Activated CD4-positive, alpha-beta T cell treated with anti-CD3 and anti-CD28 coated beads, Interleukin-2, amount 50 U/mL, for 16 hours (primary cell): ENCODE results near the gene CLDN9.
"Not testable (repeated sequence)": the region's sequence is repeated elsewhere in the genome, so short reads cannot be mapped to it uniquely, and the experiment has no call there.

Experiments
- DNase-seq: peaks from one replicate; pipeline ENCODE4 v3.0.0-alpha.2; 2020

CLDN9 gene

DNA sequence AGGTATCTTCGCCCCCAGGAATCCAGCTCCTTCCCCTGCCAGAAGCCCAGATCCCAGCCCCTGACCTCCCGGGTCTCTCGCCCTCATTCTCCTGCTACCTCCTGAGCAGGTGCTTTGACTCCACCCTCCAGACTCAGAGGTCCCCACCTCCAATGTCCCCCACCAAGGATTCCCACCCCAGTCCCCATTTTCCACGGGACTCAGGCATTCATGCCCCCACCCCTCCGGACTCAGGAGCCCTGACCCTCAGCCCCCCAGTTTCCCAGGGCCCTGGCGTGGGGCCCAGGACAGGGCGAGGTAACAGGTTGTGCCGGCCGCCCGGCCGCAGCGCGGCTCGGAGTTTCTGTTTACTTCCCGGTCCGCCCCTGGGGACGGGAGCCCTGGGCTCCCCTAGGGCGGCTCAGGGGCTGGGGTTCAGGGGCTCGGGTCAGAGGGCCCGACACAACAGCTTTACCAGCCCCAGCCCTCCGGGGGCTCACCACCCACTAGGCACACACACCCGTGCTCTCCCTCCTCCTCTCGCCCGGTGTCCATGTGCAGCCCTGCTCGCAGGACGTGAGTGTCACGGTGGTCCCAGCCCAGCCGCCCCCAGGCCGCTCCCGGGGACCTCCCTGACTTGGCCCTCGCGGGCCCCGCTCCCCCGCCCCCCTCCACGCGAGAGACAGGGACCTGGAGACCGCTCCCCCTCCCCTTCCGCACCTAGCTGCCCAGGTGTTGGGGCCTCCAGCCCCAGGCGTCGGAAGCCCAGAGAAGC, 23.4 kb downstream of the CLDN9 start:
- no peak for DNase-seq

DNA sequence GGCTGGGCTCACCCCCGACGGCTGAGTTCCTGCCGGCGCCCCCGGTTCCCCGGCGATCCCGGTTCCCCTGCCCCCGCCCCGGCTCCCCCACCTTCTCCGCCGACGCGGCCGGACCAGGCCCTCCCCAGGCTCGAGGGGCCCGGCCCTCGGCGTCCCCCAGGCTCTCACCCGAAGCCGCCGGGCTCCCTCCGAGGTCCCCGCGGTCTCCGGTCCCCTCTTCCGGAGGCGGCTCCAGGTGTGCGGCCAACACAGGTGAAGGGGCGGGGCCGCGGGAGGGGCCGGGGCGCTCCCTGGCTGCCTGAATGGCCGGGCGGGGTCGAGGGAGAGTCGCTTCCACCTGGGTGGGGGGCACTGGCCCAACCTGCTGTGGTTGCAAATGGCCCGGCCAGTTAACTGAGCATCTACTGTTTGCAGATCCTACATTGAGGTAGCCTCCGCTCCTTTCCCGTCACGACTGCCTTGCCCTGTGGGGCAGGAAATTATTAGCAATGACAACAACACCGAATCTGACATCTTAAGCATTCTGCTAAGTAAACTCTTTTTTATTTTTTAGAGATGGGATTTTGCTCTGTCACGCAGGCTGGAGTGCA, 24.1 kb downstream of the CLDN9 start, which contains the start of gene BICDL2:
BICDL2 (minus strand) TSS at position 219 of the 590 bp plus-strand sequence. CDS start 1,448 bp downstream, outside the sequence.
- no peak for DNase-seq

DNA sequence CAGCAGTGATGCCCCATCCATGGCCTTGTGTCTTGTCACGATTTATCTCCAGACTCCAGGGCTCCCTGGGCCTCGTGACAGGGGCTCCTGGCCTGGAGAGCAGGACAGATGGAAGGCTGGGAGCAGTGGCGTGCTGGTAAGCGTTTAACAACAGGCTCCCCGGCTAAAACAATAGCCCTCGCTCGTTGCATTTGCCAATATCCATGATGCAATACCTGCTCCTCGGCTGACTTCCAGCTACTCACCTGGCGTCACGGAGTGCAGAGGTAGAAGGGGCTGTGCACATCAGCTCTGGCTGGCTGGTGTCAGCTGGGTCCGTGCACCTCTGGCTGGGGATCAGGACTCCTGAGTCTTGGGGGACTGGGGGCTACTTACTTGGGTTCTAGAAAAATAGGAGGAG, 25.5 kb downstream of the CLDN9 start:
- DNase-seq, result no peak

DNA sequence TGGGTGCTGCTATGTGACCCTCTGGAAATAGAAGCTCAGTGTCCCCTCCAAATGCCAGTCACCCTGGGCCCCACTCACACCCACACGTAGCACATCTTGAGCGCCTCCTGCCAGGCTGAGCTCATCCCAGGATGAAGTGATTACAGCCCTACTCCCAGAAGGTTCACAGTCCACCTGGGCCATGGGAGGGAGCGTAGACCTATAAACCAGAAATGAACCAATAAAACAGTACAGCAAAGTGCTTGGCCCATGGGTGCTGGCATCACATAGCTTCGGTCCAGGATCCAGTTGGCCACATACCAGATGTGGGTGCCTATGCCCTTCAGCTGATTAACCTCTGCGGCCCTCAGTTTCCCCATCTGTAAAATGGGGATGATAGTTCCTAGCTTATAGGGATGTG, 26.2 kb downstream of the CLDN9 start:
- no peak for DNase-seq

DNA sequence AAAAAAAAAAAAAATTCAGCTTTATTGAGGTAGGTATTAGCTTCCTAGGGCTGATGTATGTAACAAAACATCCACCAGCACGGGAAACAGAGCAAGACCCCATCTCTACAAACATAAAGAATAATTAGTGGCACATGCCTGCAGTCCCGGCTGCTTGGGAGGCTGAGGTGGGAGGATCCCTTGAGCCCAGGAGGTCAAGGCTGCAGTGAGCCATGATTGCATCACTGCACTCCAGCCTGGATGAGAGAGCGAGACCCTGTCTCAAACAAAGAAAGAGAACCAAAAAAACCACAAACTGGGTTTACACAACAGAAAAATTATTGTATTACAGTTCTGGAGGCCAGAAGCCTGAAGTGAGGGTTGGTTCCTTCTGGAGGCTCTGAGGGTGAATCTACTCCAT, 29.7 kb downstream of the CLDN9 start:
- DNase-seq, result no peak

DNA sequence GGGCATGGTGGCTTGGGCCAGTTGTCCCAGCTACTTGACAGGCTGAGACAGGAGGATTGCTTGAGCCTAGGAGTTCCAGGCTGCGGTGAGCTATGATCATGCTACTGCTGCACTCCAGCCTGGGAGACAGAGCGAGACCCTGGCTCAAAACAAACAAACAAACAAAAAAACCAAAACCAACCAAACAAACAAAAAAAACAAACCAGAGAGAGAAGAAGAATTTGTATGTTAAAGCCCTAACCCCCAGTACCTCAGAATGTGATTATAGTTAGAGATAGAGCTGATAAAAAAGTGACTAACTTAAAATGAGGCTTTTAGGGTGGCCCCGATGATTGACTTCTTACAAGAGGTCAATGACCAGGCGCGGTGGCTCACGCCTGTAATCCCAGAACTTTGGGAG, 32.0 kb downstream of the CLDN9 start:
- DNase-seq, result no peak

DNA sequence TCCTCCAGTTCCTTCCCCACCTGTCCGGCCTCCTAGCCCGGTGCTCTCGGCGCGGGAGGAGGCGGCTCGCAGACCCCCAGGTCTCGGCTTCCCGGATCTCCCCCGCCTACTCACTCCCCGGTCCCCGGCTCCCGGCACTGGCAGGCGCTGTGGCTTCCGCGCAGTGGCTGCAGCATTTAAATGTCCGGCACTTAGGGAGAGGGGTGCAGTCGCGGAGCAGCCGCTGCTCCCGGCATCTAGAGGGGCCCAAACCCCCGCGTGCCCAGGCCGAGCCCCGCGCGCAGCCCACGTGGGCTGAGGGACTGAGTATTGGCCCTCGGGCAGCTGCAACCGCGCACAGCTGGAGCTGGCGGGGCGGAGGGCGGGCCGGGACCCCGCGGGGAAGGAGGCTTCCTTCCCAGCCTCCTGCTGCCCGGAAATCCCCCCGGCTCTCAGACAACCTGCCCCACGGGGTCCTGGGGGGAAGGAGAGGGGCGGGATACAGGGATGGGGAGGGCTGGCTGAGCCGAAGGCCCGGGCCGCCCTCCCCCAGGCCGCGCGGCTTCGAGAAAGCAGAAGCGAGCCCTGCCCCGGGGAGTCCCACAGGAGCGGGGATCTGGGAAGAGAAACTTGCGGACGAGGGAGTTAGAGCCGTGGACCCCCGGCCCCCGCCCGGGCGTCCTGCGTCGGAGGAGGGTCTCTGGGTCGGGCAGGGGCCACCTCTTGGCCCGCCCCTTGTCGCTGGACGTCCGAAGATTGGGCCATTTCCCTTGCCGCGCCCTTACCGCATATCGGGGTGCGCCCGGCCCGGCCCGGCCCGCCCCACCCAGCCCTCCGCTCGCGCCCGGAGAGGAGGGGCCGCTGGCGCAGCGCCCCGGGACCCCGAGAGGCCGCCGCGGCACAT, 33.3 kb downstream of the CLDN9 start, which contains the start of gene MMP25:
MMP25 (plus strand) TSS at position 804 of the 883 bp plus-strand sequence. CDS start 357 bp downstream, outside the sequence.
- no peak for DNase-seq

DNA sequence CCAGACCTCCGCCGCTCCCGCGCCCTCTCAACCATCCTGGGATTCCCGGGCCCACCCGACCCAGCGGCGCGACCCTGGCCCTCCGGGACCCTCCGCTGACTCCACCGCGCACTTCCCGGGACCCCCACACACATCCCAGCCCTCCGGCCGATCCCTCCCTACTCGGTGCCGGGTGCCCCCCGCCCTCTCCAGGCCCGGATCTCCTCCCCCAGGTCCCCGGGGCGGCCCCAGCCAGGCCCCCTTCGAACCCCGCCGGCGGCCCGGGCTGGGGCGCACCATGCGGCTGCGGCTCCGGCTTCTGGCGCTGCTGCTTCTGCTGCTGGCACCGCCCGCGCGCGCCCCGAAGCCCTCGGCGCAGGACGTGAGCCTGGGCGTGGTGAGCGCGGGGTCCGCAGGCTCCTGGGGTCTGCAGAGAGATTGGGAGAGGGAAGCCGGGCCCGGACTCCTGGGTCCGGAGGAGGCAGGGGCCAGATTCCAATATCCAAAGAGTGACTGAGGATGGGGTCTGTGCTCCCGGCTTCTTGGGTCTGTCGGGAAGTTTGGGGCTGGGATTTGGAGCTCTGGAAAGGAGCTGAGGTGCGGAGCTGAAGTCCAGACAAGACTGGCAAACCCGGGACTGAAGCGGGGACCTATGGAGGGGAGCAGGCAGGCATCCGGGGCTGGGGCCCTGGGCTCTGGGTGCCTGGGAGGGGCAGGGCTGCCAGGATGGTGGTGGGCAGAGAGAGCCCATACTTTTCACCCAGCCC, 34.1 kb downstream of the CLDN9 start:
- DNase-seq, result no peak

DNA sequence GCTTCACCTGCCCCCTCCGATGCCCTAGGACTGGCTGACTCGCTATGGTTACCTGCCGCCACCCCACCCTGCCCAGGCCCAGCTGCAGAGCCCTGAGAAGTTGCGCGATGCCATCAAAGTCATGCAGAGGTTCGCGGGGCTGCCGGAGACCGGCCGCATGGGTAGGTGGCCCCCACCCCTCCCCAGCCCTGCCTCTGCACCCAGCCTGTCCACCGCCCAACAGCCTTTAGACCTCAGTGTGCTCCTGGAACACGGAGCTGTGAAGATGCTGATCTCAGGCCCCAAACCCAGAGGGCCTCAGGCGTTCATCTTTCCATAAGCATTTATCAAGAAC, 34.6 kb downstream of the CLDN9 start:
- DNase-seq, result no peak

DNA sequence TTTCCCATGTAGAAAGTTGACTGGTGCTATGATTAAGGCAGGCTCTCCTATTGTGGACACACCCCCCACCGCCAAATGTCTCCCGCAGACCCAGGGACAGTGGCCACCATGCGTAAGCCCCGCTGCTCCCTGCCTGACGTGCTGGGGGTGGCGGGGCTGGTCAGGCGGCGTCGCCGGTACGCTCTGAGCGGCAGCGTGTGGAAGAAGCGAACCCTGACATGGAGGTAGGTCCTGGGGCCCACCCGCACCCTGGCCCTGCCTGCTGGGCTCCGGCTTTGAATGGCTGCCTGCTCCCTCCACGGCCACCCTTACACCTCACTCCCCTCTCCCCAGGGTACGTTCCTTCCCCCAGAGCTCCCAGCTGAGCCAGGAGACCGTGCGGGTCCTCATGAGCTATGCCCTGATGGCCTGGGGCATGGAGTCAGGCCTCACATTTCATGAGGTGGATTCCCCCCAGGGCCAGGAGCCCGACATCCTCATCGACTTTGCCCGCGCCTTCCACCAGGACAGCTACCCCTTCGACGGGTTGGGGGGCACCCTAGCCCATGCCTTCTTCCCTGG, 37.3 kb downstream of the CLDN9 start:
- no peak for DNase-seq

DNA sequence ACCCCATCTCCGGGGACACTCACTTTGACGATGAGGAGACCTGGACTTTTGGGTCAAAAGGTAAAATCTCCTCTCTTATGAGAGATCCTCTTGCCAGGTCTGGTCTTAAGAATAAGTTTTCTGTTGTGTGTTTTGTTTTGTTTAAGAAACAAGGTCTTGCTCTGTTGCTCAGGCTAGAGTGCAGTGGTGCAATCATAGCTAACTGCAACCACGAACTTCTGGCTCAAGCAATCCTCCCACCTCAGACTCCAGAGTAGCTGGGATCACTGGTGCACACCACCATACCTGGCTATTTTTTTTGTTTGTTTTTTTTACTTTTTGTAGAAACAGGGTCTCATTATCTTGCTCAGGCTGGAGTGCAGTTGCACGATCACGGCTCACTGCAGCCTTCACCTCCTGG, 37.8 kb downstream of the CLDN9 start:
- no peak for DNase-seq

DNA sequence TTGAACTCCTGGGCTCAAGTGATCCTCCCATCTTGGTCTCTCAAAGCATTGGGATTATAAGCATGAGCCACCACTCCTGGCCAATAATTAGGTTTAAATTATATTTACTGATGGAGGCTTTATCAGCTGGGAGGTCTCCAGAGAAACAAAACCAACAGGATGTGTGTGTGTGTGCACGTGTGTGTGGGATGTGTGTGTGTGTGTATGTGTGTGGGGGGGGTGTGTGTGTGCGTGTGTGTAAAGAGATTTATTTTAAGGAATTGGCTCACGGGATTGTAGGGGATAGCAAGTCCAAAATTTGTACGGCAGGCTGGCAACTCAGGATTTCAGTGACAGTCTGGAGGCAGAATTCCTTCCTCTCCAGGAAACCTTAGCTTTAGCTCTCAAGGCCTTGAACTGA, 38.3 kb downstream of the CLDN9 start:
- DNase-seq, result no peak

DNA sequence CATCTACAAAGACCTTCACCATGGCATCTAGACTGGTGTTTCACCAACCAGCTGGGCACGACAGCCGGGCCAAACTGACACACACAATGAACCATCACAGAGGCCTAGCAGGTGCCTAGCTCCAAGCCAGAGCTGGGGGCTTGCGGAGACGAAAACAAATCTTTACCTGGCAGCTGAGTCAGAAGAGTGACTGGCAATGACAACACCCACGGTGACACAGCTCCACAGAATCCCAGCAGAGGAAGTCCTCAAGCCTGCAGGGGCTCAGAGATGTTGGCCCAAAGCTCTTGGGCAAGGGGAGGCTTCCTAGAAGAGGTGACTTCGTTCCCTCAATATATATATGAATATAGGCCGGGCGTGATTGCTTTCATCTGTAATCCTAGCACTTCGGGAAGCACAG, 38.8 kb downstream of the CLDN9 start:
- DNase-seq, result no peak

DNA sequence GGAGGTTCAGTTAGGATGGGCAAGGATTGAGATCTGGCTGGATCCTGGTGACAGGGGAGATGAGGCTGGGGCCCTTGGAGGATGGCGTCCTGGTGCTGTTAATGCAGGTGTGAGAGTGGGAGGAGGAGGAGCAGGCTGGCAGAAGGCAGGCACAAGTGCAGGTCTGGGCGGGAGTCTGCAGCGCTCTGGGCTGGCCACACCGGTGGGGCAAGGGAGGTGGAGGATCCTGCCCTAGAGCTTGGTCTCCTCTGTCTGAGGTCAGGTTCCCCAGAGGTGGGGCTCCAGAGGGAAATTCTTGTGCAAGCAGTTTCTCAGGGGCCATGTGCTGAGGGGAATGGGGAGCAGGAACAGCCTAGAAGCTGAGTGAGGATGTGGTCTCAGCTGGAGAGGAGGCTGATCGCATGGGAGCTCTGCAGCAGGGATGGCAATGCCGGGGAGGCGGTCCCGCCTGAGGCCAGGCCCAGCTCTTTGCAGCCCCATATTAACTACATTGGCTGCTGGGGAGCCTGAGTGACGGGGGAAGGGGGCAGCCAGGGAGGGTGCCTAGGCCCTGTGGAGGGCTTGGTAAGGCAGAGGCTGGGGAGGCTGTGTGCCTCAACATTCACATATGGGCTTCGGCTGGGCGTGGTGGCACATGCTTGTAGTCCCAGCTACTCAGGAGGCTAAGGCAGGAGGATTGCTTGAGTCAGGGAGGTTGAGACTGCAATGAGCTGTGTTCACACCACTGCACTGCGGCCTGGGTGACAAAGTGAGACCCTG, 40.0 kb downstream of the CLDN9 start:
- DNase-seq, result not testable (repeated sequence)

DNA sequence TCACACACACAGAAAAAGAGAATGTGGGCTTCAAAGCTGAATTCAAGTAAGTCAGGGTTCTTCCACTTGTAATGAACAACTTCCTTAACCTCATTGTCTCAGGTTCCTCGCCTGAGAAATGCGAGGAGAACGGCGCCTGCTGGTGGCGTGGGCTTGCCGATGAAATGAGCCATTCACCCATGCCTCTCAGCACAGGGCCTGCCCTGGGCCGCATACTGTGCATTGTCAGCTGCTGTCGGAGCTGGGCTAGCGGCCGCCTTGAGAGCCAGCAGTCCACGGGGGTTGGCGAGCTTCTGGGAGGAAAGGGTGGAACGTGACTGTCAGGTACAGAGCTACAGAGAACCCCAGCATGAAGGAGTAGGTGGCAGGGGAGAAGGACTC, 40.6 kb downstream of the CLDN9 start:
- not testable (repeated sequence) for DNase-seq

DNA sequence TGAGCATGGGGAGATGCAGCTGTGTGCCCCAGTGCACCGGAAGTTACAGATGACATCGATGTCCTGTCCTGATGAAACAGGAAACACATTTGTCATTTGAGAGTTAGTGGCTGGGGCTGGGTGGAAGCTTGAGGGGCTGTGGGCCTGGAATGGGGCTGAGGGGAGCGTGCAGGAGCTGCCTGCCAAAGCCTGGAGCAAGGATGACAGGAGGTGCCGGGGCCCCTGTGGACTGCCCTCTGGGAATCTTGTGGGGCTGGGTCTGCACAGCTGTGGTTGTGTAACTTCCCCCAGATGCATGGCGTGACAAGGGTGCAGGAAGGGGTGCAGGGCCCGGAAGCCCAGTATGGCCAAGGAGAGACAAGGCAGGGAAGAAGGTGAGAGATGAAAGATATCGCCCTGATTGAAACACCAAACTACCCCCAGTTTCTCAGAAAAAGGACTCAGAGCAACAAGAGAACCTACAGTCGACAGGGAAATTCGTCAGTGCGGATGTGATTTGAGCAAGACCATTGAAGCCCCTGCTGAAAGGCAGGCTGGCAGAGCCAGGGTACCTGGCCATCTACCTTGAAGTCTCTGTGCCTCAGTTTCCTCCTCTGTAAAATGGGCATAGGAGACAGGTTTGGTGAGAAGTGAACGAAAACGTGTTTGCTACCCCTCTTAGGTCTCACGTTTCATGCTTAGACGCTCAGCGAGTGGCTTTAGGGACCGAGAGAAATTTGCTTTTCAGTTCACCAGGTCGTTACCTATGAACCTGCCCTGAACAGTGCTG, 42.4 kb downstream of the CLDN9 start:
- peak; percentile 83 for DNase-seq

DNA sequence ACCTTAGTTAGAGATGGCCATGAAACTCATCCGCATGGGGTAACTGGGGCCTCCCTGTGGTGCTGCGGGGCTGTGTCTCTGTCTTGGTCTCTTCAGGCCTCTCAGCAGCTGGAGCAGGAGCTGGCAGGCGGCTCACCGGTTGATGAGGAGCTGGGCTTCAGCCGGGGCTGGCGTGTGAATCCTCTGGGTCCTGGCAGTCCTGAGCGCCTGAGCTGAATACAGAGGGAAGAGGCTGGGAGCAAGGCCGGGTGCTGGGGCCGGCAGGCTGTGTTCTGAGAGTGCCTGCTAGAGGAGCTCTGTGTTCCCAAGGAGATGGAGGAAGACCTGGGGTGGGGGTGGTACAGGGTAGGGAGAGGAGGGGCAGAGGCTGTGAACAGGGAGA, 43.0 kb downstream of the CLDN9 start:
- DNase-seq, result not testable (repeated sequence)

DNA sequence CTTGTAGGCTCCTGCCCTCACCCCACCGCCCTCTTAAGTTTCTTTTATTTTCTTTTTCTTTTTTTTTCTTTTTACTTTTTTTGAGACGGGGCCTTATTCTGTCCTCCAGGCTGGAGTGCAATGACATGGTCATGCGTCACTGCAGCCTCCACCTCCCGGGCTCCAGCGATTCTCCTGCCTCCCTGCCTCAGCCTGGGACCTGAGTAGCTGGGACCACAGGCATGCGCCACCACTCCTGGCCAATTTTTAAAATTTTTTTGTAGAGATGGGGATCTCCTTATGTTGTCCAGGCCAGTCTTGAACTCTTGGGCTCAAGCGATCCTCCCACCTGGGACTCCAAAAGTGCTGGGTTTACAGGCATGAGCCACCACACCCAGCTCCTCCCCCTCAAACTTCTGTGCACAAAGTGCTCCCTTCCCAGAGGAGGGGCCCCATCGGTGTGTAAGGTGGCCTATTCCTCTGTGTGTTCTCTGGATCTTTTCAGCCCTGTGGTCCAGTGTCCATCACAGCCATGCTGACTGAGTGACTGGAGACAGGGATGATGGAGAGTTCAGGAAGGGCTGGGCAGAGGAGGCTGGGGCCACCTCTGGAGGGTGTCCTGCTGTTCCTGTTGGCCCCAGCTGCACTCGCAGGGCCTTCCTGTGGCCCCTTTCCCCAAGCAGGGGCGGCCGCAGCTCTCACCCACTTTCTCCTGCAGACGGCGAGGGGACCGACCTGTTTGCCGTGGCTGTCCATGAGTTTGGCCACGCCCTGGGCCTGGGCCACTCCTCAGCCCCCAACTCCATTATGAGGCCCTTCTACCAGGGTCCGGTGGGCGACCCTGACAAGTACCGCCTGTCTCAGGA, 43.8 kb downstream of the CLDN9 start:
- DNase-seq, result no peak

DNA sequence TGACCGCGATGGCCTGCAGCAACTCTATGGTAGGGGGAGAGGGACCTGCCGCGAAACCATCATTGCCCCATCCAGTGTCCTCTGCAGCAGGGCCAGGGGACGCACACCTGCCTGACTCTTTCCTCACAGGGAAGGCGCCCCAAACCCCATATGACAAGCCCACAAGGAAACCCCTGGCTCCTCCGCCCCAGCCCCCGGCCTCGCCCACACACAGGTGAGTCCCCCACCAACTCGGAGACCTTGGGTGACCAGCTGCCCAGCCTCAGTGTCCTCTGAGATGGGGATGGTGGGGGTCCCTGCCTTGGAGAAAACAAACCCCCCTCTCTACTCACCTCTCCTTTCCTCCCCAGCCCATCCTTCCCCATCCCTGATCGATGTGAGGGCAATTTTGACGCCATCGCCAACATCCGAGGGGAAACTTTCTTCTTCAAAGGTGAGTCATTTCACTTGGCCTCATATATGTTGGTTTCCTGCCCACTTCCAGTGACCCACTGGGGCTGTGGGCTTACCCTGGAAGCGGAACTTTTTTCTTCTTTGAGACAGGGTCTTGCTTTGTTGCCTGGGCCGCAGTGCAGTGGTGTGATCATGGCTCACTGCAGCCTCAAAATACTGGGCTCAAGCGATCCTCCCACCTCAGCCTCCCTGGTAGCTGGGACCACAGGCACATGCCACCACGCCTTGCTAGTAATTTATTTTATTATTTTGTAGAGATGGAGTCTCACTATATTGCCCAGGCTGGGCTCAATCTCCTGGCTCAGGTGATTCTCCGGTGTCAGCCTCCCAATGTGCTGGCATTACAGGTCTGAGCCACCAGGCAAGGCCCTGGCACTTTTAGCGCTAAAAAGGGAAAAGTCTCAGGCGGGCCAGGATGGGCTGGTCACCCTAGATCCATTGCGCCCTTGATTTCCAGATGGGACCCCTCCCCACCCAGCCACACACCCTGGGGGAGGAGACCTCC, 44.7 kb downstream of the CLDN9 start:
- peak; percentile 67 for DNase-seq
